Measurements from ENCODE around the gene NEURL2.
"Not testable (repeated sequence)": the region's sequence is repeated elsewhere in the genome, so short reads cannot be mapped to it uniquely, and the experiment has no call there.

The NEURL2 gene

GRCh38 chr20:45919542-45920399 lies 28.8 kb upstream of the NEURL2 start:
- no peak for DNase-seq (ENCODE audit: low read depth)

- no peak for DNase-seq (ENCODE audit: low read depth)
Observed at GRCh38 chr20:45918779-45919537, 27.9 kb upstream of the NEURL2 start.

GRCh38 chr20:45918182-45918737 lies 27.3 kb upstream of the NEURL2 start:
- no peak for DNase-seq (ENCODE audit: low read depth)

- no peak for DNase-seq (ENCODE audit: low read depth)
Observed at GRCh38 chr20:45917790-45918141, 26.8 kb upstream of the NEURL2 start.

GRCh38 chr20:45913116-45913515 lies 22.1 kb upstream of the NEURL2 start:
- DNase-seq (ENCODE audit: low read depth), result no peak

GRCh38 chr20:45912344-45912682 lies 21.3 kb upstream of the NEURL2 start:
- no peak for DNase-seq (ENCODE audit: low read depth)

- no peak for DNase-seq (ENCODE audit: low read depth)
Observed at GRCh38 chr20:45911486-45912343, 20.7 kb upstream of the NEURL2 start, which contains the start of gene PLTP. Gene PLTP, minus strand, starts transcription at chr20:45912155. Its CDS starts 703 bp downstream, at chr20:45911452.

GRCh38 chr20:45910670-45911485 lies 19.9 kb upstream of the NEURL2 start:
- DNase-seq (ENCODE audit: low read depth), result peak; percentile 100

- DNase-seq (ENCODE audit: low read depth), result no peak
Observed at GRCh38 chr20:45909817-45910669, 19.0 kb upstream of the NEURL2 start.

- DNase-seq (ENCODE audit: low read depth), result no peak
Observed at GRCh38 chr20:45909336-45909808, 18.4 kb upstream of the NEURL2 start.

- no peak for DNase-seq (ENCODE audit: low read depth)
Observed at GRCh38 chr20:45908084-45908483, 17.1 kb upstream of the NEURL2 start.

GRCh38 chr20:45907219-45907948 lies 16.4 kb upstream of the NEURL2 start:
- no peak for DNase-seq (ENCODE audit: low read depth)

GRCh38 chr20:45905505-45906079 lies 14.6 kb upstream of the NEURL2 start:
- no peak for DNase-seq (ENCODE audit: low read depth)

- no peak for DNase-seq (ENCODE audit: low read depth)
Observed at GRCh38 chr20:45904583-45905504, 13.8 kb upstream of the NEURL2 start.

GRCh38 chr20:45902199-45902701 lies 11.2 kb upstream of the NEURL2 start:
- DNase-seq (ENCODE audit: low read depth), result no peak

GRCh38 chr20:45901332-45901731 lies 10.3 kb upstream of the NEURL2 start:
- DNase-seq (ENCODE audit: low read depth), result not testable (repeated sequence)

GRCh38 chr20:45899046-45899835 lies 8.2 kb upstream of the NEURL2 start:
- DNase-seq (ENCODE audit: low read depth), result no peak
